SK-N-MC (cell line): ENCODE data around the gene EPS15.

Experiments
- EZH2 ChIP-seq: fragments of 200-600 bp; sonication (generic); IDR thresholded peaks from one replicate; pipeline ENCODE4 v1.6.1; 2017; ENCODE audit warnings: antibody characterized with exemption
- FOXP2 ChIP-seq: optimal IDR thresholded peaks from 2 replicates; pipeline ENCODE3; 2011; ENCODE audit warnings: mild to moderate bottlenecking, moderate library complexity; ENCODE audit not compliant: insufficient read depth; ENCODE audit errors: extremely low read length, control extremely low read depth
- POLR2AphosphoS5 ChIP-seq: IDR thresholded peaks from 2 replicates; pipeline ENCODE4 v1.6.1; 2012; ENCODE audit warnings: mild to moderate bottlenecking, low read depth, low read length, borderline replicate concordance

DNA sequence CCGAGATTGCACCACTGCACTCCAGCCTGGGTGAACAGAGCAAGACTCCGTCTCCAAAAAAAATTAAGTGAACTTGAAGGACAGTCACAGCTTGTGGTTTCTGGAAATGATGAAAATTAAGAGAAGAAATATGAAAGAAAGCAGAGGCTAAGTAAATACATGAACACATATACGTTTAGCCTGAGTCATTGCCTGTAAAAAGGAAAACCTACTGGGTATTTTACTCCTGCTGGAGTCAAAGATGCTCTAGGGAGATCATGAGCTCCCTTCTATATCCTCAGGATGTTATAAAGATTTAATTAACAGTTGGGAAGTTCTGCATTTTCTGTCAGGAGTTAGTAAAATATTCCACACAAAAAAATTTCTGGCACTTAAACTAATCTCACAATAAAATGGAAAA, 145.2 kb downstream of the EPS15 start:
- TF ChIP-seq EZH2 = no peak
- no peak for TF ChIP-seq POLR2AphosphoS5
- TF ChIP-seq FOXP2 = no peak
